ENCODE data around the gene CDKL1.

Gene CDKL1

GRCh38 chr14:50355692-50356091 is 41.0 kb downstream of the CDKL1 start:
- Histone ChIP-seq H3K36me3 (ENCODE audit: low read depth) (no peaks in the 10 kb centered on the region), H3K9me3 (ENCODE audit: severe bottlenecking) (no peaks in the 10 kb centered on the region)

GRCh38 chr14:50354527-50354926 is 42.2 kb downstream of the CDKL1 start:
- no peak for ATAC-seq (ENCODE audit: low read depth)
- no peak for TF ChIP-seq CTCF (IDR thresholded peaks at IDR 0.05; ENCODE audit: poor library complexity, severe bottlenecking)

More at GRCh38 chr14:50355692-50356091, 41.0 kb downstream of the CDKL1 start:
- Histone ChIP-seq H3K27ac (ENCODE audit: poor library complexity, severe bottlenecking) (no peak overlapping the region), H3K4me3 (ENCODE audit: severe bottlenecking) (no peak overlapping the region), H3K4me1 (ENCODE audit: insufficient read depth, poor library complexity, severe bottlenecking) (peaks cover 4% of the 10 kb centered on the region), H3K27me3 (ENCODE audit: insufficient read depth, poor library complexity, severe bottlenecking) (no peaks in the 10 kb centered on the region)
- no peak for DNase-seq (ENCODE audit: low spot score)
- no peak; the same call in 2 of the 3 replicates for ATAC-seq (ENCODE audit: low read depth)
- TF ChIP-seq CTCF (IDR thresholded peaks at IDR 0.05; ENCODE audit: poor library complexity, severe bottlenecking), result no peak

DNA sequence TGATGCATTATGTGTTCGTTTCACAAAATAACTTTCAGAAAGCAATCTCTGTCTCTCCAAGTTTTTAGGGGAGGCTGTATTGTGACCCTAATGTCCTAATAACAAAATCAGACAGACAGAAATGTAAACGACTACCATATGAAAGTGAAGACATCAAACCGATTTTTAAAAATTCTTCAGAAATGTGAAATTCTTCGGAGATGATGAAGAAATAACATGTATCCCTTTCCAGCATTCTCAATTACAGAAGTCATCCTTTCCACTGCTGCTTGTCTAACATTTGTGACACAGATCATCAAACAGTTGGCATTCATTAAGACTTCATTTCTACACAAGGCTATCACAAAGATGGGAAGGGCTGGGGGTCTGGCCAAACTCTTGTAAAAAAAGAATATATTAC is 43.6 kb downstream of the CDKL1 start:
- H3K9me3 ChIP-seq (ENCODE audit: severe bottlenecking), result no peaks in the 10 kb centered on the region
- no peaks in the 10 kb centered on the region for H3K36me3 ChIP-seq (ENCODE audit: low read depth)
- H3K27me3 ChIP-seq (ENCODE audit: insufficient read depth, poor library complexity, severe bottlenecking), result no peaks in the 10 kb centered on the region
- no peak overlapping the region for H3K4me3 ChIP-seq (ENCODE audit: severe bottlenecking)
- ATAC-seq (ENCODE audit: low read depth) (no peak), DNase-seq (ENCODE audit: low spot score) (no peak)
- H3K4me1 ChIP-seq (ENCODE audit: insufficient read depth, poor library complexity, severe bottlenecking), result no peaks in the 10 kb centered on the region
- no peak for TF ChIP-seq CTCF (IDR thresholded peaks at IDR 0.05; ENCODE audit: poor library complexity, severe bottlenecking)
- no peak overlapping the region for H3K27ac ChIP-seq (ENCODE audit: poor library complexity, severe bottlenecking)

More at GRCh38 chr14:50354527-50354926, 42.2 kb downstream of the CDKL1 start:
- H3K4me3 ChIP-seq (ENCODE audit: severe bottlenecking), result no peak overlapping the region
- H3K36me3 ChIP-seq (ENCODE audit: low read depth), result no peaks in the 10 kb centered on the region
- H3K4me1 ChIP-seq (ENCODE audit: insufficient read depth, poor library complexity, severe bottlenecking), result no peaks in the 10 kb centered on the region
- H3K27ac ChIP-seq (ENCODE audit: poor library complexity, severe bottlenecking), result no peak overlapping the region
- H3K9me3 ChIP-seq (ENCODE audit: severe bottlenecking), result no peaks in the 10 kb centered on the region
- no peaks in the 10 kb centered on the region for H3K27me3 ChIP-seq (ENCODE audit: insufficient read depth, poor library complexity, severe bottlenecking)
- DNase-seq (ENCODE audit: low spot score), result no peak

GRCh38 chr14:50352584-50352983 is 44.1 kb downstream of the CDKL1 start:
- TF ChIP-seq CTCF (IDR thresholded peaks at IDR 0.05; ENCODE audit: poor library complexity, severe bottlenecking), result no peak
- Histone ChIP-seq H3K9me3 (ENCODE audit: severe bottlenecking) (no peaks in the 10 kb centered on the region), H3K4me3 (ENCODE audit: severe bottlenecking) (no peak overlapping the region), H3K4me1 (ENCODE audit: insufficient read depth, poor library complexity, severe bottlenecking) (peaks cover 3% of the 10 kb centered on the region), H3K27ac (ENCODE audit: poor library complexity, severe bottlenecking) (no peak overlapping the region), H3K36me3 (ENCODE audit: low read depth) (no peaks in the 10 kb centered on the region), H3K27me3 (ENCODE audit: insufficient read depth, poor library complexity, severe bottlenecking) (no peaks in the 10 kb centered on the region)
- ATAC-seq (ENCODE audit: low read depth) (no peak), DNase-seq (ENCODE audit: low spot score) (no peak)

DNA sequence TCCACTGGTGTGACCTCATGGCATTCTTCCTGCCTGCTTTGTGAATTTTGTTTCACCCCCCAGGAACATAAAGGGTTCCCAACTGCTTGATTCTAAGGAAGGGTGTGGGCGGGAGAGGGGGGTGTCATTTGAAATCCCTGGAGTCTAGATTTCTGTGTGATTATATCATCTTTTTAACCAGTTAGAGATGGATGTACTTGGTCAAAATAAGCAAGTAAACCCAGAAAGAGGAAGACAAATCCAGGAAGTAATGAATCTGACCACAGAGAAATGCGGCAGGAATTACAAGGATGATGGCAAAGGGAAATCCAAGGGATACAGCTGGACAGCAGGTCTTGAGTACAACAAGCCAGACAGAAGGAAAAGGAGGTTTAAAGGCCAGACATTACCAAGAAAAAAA is 45.7 kb downstream of the CDKL1 start:
- no peak for ATAC-seq (ENCODE audit: low read depth)
- Histone ChIP-seq H3K27me3 (ENCODE audit: insufficient read depth, poor library complexity, severe bottlenecking) (no peaks in the 10 kb centered on the region), H3K27ac (ENCODE audit: poor library complexity, severe bottlenecking) (no peak overlapping the region), H3K4me3 (ENCODE audit: severe bottlenecking) (no peak overlapping the region), H3K4me1 (ENCODE audit: insufficient read depth, poor library complexity, severe bottlenecking) (peaks cover 10% of the 10 kb centered on the region), H3K36me3 (ENCODE audit: low read depth) (no peaks in the 10 kb centered on the region), H3K9me3 (ENCODE audit: severe bottlenecking) (no peaks in the 10 kb centered on the region)
- TF ChIP-seq CTCF (IDR thresholded peaks at IDR 0.05; ENCODE audit: poor library complexity, severe bottlenecking), result no peak
- DNase-seq (ENCODE audit: low spot score), result no peak
